ENCODE data around the gene TLR2. TPM values are rescaled to one million over a fixed set of nuclear protein-coding genes. Genes with fewer than 3 reads are reported as not detected.

TLR2 gene
- total RNA-seq, 4 donors from 2014 or later, result 0.40 to 17.6 (median 9.1) TPM

DNA sequence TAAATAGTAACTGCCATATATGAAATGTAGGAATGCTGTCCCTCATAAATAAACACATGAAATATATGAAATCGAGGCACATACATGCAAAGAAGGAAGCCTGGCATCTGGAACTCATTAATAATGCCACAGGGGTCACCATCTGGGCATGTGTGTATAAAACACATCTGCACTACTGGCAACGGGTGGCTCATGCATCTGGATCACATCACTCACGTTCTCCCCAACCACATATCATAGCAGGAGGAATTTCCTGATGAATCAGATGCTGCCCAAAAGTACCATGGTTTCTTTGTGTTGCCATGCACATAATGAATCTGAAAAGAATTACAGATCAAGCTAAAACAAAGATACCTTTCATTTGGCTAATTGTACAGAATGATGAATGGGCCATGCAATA, 47.2 kb downstream of the TLR2 start:
- WGBS, 2 donors (ENCODE audit: low coverage in 1 of 2), result 40 to 47% methylated on average over 3 of the region's 3 CpGs
- intact Hi-C loops (cut with DNase I; ENCODE audit: low total_unique reads) (loop anchor here (5.0 kb wide), 1 partner anchor 1016 kb away; no protein-coding TSS in a partner anchor), in situ Hi-C loops (cut with MboI; ENCODE audit: low pct_ligation_motif_present in 1 of 4, low pct_unique_long_range_greater_than_20kb in 1 of 4, low sequenced_read_pairs in 3 of 4) (no loop called here)
- Histone ChIP-seq H3K4me3 (no peak overlapping the region), H3K4me1 (no peaks in the 10 kb centered on the region), H3K9me3 (no peaks in the 10 kb centered on the region), H3K36me3 (no peaks in the 10 kb centered on the region), H3K27ac (no peak overlapping the region), H3K27me3 (no peaks in the 10 kb centered on the region)
- TF ChIP-seq, protein P1, sequence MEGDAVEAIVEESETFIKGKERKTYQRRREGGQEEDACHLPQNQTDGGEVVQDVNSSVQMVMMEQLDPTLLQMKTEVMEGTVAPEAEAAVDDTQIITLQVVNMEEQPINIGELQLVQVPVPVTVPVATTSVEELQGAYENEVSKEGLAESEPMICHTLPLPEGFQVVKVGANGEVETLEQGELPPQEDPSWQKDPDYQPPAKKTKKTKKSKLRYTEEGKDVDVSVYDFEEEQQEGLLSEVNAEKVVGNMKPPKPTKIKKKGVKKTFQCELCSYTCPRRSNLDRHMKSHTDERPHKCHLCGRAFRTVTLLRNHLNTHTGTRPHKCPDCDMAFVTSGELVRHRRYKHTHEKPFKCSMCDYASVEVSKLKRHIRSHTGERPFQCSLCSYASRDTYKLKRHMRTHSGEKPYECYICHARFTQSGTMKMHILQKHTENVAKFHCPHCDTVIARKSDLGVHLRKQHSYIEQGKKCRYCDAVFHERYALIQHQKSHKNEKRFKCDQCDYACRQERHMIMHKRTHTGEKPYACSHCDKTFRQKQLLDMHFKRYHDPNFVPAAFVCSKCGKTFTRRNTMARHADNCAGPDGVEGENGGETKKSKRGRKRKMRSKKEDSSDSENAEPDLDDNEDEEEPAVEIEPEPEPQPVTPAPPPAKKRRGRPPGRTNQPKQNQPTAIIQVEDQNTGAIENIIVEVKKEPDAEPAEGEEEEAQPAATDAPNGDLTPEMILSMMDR (IDR thresholded peaks at IDR 0.05), result no peak
- no peak for TF ChIP-seq POLR2A (IDR thresholded peaks at IDR 0.05)
- TF ChIP-seq EP300 (IDR thresholded peaks at IDR 0.05; ENCODE audit: low read depth), result no peak
- TF ChIP-seq POLR2AphosphoS5 (IDR thresholded peaks at IDR 0.05), result no peak
- DNase-seq, result no peak

DNA sequence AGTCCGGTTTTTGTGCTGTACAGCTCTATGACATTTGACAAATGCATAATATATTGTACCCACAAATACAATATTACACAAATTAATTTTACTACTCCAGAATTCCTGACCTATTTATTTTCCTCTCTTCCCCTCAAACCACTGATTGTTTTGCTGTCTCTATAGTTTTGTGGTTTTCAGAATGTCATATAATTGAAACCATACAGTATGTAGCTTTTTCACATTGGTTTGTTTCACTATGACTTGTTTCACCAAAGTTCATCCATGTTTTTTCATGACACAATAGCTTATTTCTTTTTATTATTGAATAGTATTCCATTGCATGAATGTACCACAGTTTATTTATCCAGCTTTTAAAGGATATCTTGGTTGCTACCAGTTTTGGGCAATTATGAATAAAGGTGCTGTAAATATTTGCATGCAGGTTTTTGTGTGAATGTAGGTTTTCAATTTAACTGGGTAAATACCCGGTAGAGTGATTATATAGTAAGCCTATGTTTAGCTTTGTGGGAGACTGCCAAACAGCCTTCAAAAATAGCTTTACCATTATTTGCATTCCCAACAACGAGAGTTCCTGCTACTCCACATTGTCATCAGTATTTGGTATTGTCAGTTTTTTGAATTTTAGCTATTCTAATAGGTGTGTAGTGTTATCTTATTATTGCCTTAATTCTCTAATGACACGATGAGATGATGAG, 49.8 kb downstream of the TLR2 start:
- no peak for DNase-seq

DNA sequence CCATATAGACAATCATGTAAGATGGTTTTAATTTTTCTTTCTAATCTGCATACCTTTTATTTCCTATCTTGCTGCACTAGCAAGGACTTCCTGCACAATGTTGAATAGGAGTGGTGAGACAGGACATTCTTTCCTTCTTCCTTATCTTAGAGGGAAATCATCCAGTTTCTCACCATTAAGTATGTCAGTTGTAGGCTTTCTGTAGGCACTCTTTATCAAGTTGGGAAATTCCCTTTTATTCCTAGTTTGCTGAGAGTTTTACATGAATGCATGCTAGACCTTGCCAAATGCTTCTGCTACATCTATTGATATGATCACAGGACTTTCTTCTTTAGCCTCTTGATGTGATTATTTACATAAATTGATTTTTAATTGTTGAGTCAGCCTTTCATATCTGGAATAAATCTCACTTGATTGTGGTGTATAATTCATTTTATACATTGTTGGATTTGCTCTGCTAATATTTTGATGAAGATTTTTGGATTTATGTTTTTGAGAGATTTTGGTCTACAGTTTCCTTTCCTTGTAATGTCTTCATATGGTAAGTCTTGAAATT, 51.9 kb downstream of the TLR2 start:
- peaks cover 4% of the 10 kb centered on the region for H3K27me3 ChIP-seq
- in situ Hi-C loops (cut with MboI; ENCODE audit: low pct_ligation_motif_present in 1 of 4, low pct_unique_long_range_greater_than_20kb in 1 of 4, low sequenced_read_pairs in 3 of 4), result no loop called here
- intact Hi-C loops (cut with DNase I; ENCODE audit: low total_unique reads), result no loop called here
- no peaks in the 10 kb centered on the region for H3K36me3 ChIP-seq
- peaks cover 0 to 2% of the 10 kb centered on the region in 2 donors for H3K9me3 ChIP-seq
- no peaks in the 10 kb centered on the region for H3K4me1 ChIP-seq
- TF ChIP-seq, protein P1 (IDR thresholded peaks at IDR 0.05), result no peak
- no peak for TF ChIP-seq EP300 (IDR thresholded peaks at IDR 0.05; ENCODE audit: low read depth)
- H3K27ac ChIP-seq, result no peak overlapping the region
- H3K4me3 ChIP-seq, result no peak overlapping the region
- no peak for DNase-seq

More for the DNA sequence above, 49.8 kb downstream of the TLR2 start:
- in situ Hi-C loops (cut with MboI; ENCODE audit: low pct_ligation_motif_present in 1 of 4, low pct_unique_long_range_greater_than_20kb in 1 of 4, low sequenced_read_pairs in 3 of 4), result no loop called here
- Histone ChIP-seq H3K27ac (no peak overlapping the region), H3K4me3 (no peak overlapping the region), H3K9me3 (no peaks in the 10 kb centered on the region), H3K27me3 (no peaks in the 10 kb centered on the region), H3K4me1 (no peaks in the 10 kb centered on the region), H3K36me3 (no peaks in the 10 kb centered on the region)
- intact Hi-C loops (cut with DNase I; ENCODE audit: low total_unique reads), result loop anchor here (5.0 kb wide), 1 partner anchor 1013 kb away; no protein-coding TSS in a partner anchor
- 53 to 55% methylated on average over 4 of the region's 4 CpGs for WGBS, 2 donors (ENCODE audit: low coverage in 1 of 2)
- no peak for TF ChIP-seq POLR2A (IDR thresholded peaks at IDR 0.05)
- TF ChIP-seq, protein P1 (IDR thresholded peaks at IDR 0.05), result no peak
- TF ChIP-seq EP300 (IDR thresholded peaks at IDR 0.05; ENCODE audit: low read depth), result no peak
- TF ChIP-seq POLR2AphosphoS5 (IDR thresholded peaks at IDR 0.05), result no peak

DNA sequence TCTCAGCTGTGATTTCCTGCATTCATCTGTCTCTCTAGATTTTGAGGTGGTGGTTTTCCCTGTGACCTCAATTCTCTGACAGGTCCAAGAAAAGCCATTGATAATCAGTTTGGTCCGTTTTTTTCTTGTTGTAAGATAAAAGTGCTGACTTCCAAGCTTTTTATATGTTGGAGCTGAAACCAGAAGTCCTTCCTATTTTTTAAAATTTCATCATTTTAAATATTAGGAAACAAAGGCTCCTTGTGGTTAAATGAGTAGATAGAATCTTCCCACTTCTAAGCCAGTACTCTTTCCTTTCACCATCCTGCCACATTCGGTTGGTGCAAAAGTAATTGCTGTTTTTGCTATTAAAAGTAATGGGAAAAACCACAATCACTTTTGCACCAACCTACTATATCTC, 57.5 kb downstream of the TLR2 start:
- Histone ChIP-seq H3K9me3 (peaks cover 0 to 2% of the 10 kb centered on the region in 2 donors), H3K36me3 (no peaks in the 10 kb centered on the region), H3K4me3 (no peak overlapping the region), H3K27me3 (peaks cover 4% of the 10 kb centered on the region), H3K27ac (no peak overlapping the region), H3K4me1 (no peaks in the 10 kb centered on the region)
- DNase-seq, result no peak
- no peak for TF ChIP-seq POLR2A (IDR thresholded peaks at IDR 0.05)
- 64 to 82% methylated on average over 2 of the region's 2 CpGs for WGBS, 2 donors (ENCODE audit: low coverage in 1 of 2)
- in situ Hi-C loops (cut with MboI; ENCODE audit: low pct_ligation_motif_present in 1 of 4, low pct_unique_long_range_greater_than_20kb in 1 of 4, low sequenced_read_pairs in 3 of 4) (no loop called here), intact Hi-C loops (cut with DNase I; ENCODE audit: low total_unique reads) (no loop called here)

DNA sequence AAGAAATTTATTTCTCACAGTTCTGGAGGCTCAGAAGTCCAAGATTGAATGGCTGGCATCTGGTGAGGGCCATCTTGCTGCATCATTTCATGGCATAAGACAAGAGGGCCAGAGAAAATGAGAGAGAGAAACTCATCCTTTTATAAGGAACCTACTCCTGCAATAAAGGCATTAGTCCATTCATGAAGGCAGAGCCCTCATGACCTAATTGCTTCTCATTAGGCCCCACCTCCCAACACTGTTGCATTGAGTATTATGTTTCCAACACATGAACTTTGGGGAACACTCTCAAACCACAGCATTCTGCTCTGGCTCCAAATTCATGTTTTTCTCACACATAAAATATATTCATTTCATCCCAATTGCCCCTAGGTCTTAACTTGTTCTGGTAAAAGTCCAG, 61.6 kb downstream of the TLR2 start:
- DNase-seq, result no peak
- no peaks in the 10 kb centered on the region for H3K4me1 ChIP-seq
- no peaks in the 10 kb centered on the region for H3K27me3 ChIP-seq
- no peaks in the 10 kb centered on the region for H3K36me3 ChIP-seq
- H3K27ac ChIP-seq, result no peak overlapping the region
- peaks cover 0 to under 1% of the 10 kb centered on the region in 2 donors for H3K9me3 ChIP-seq
- TF ChIP-seq POLR2A (IDR thresholded peaks at IDR 0.05) (no peak), POLR2AphosphoS5 (IDR thresholded peaks at IDR 0.05) (no peak), EP300 (IDR thresholded peaks at IDR 0.05; ENCODE audit: low read depth) (no peak)
- TF ChIP-seq, protein P1 (IDR thresholded peaks at IDR 0.05), result no peak
- no peak overlapping the region for H3K4me3 ChIP-seq
- in situ Hi-C loops (cut with MboI; ENCODE audit: low pct_ligation_motif_present in 1 of 4, low pct_unique_long_range_greater_than_20kb in 1 of 4, low sequenced_read_pairs in 3 of 4), result no loop called here
- intact Hi-C loops (cut with DNase I; ENCODE audit: low total_unique reads), result no loop called here
